G401.6 (cell line): ENCODE data around the gene NT5E.

Experiments used
- FAIRE-seq: peaks from 2 replicates; lab custom pipeline; 2012; peaks lifted over from hg19 to GRCh38; lab: Jason Lieb, UNC

The NT5E gene

DNA sequence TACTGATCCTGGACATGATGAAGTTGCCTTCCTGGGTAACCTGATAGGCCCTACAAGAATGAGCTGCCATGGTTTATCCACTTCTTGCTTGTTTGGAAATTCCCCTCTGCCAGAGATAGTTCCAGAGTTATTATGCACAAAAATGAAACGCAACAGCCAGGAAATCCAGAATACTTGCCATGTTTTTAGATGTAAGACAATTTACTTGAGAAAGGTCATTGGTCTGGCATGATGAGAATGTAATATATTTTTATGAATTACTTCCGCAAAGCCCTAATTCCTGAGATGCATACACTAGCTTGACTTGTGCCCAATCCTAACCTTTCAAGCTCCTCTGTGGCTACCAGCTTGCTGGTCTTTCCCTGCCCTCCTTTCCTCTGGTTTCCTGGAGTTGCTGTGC is 27.9 kb upstream of the NT5E start:
- FAIRE-seq, result no peak

DNA sequence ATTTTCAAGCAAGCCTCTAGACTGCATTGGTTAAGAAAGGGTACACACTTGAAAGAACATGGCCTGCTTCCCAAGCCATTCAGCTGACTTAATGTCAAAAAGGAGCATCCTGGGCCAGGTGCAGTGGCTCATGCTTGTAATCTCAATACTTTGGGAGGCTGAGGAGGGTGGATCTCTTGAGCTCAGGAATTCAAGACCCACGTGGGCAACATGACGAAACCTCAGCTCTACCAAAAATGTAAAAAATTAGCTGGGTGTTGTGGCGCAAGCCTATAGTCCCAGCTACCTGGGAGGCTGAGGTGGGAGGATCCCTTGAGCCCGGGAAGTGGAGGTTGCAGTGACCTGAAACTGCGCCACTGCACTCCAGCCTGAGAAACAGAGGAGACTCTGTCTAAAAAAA is 26.9 kb upstream of the NT5E start:
- FAIRE-seq, result no peak

DNA sequence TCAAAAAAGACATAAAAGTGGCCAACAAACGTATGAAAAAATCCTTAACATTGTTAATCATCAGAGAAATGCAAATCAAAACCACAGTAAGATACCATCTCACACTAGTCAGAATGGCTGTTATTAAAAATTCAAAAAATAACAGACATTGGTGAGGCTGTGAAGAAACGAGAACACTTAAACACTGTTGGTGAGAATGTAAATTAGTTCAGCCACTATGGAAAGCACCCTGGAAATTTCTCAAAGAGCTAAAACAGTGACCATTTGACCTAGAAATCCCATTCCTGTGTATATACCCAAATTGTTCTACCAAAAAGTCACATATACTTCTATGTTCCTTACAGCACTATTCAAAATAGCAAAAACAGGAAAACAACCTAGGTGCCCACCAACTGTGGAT is 24.9 kb upstream of the NT5E start:
- FAIRE-seq, result no peak

DNA sequence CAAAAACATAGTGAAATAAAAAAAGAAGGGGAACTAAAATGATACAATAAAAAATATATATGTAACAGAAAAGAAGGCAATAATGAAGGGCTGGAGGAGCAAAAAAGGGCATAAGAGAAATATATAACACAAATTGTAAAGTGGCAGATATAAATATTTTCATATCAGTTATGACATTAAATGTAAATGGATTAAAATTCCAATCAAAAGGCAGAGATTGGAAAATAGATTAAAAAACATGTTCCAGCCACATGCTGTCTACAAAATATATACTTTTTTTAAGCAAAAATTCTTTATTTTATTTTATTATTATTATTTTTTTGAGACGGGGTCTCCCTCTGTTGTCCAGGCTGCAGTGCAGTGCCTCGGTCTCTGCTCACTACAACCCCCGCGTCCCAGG is 23.9 kb upstream of the NT5E start:
- no peak for FAIRE-seq

DNA sequence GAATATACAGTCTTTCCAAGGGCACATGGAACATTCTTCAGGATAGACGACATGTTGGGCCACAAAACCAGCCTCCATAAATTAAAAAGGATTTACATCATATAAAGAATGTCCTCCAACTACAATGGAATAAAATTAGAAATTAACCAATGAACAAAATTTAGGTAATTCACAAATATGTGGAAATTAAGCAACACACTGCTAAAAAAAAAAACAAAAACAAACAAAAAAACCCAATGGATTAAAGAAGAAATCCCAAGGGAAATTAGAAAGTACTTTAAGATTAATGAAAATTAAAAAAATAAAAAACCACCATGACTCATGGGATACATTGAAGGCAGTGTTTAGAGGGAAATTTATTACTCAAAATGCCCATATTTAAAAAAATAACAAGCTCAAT is 21.4 kb upstream of the NT5E start:
- no peak for FAIRE-seq

DNA sequence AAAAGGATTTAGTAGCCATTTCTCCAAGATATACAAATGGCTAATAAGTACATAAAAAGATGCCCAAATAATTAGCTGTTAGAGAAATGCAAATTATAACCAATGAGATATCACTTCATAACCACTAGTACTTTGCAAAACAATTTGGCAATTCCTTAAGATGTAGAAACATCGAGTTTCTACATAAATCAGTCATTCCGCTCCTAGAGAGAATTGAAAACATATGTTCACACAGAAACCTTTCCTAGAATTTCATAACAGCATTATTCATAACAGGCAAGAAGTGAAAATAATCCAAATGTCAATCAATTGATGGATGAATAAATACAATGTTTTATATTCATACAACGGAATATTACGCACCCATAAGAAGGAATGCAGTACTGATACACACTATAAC is 20.5 kb upstream of the NT5E start:
- no peak for FAIRE-seq

DNA sequence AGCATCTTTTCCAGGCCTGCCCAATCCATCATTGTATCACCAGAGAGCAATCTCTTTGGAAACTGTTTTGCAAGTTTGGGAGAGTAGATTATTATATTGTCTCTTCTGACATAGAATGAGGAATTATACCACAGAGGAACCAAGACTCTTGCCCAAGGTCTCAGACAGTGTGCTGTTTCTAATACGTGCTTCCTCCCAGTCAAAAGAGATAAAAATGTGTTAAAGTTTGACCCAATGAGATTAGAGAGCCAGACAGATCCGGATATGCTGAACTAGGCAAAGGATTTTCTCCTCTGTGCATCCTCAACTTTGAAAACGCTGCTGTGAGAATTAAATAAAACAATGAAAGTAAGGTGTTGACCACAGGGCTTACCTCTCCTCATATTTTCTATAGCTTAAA is 18.6 kb upstream of the NT5E start:
- FAIRE-seq, result no peak

DNA sequence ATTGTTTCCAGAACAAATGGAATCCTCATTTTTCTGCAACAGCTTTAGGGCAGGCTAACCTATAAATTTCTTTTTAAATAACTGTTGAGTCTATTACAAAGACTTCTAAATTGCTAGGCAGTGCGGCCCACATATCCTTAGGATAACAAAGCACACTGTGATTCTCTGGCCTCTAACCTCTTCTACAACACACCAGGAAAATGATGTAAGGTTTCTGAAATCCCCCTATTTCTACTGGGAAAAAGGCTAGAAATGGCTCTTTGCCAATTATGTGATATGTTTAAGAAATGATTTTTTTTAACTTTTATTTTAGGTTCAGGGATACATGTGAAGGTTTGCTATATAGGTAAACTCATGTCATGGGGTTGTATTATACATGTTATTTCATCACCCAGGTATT is 17.3 kb upstream of the NT5E start:
- FAIRE-seq, result no peak

DNA sequence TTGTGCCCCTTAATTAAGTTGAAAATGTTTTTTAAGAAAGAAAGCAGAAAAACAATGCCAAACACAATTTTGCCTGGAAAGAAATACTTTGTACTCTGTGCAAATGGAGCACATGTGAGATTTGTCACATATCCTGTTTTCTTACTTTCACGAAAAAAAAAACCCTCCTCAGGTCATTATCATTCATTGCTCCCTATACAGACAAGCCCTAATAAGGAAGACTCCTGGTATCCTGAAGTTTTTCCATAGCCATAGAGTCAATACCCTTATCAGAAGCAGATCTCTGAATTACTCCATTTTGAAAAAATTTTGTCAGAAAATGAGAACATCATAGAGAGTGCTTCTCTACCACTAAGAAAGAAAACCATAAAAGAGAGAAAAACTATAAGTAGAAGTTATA is 14.0 kb upstream of the NT5E start:
- FAIRE-seq, result no peak

DNA sequence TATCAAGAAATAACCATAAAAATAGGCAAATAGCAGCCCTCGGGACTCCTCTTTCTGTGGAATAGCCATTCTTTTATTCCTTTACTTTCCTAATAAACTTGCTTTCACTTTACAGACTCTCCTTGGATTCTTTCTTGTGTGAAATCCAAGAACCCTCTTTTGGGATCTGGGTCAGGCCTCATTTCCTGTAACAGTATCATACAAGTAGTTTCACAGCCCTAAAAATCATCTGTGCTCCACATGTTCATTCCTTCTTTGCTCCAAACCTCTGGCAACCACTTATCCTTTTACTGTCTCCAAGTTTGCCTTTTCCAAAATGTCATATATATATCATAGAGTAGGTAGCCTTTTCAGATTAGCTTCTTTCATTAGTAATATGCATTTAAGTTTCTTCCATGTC is 13.5 kb upstream of the NT5E start:
- no peak for FAIRE-seq

DNA sequence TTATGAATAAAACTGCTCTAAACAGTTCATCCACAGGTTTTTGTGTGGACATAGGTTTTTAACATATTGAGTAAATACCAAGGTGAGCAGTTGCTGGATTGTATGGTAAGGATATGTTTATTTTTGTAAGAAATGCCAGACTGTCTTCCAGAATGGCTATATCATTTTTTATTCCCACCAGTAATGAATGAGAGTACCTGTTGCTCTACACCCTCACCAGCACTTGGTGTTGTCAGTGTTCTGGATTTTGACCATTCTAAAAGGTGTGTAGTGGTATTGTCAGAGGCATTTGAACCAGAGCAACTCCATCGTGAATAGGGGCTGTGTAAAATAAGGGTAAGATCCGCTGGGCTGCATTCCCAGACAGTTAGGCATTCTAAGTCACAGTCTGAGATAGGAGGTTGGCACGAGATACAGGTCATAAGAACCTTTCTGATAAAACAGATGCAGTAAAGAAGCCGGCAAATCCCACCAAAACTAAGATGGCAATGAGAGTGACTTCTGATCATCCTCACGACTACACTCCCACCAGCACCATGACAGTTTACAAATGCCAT is 12.9 kb upstream of the NT5E start:
- FAIRE-seq, result no peak

DNA sequence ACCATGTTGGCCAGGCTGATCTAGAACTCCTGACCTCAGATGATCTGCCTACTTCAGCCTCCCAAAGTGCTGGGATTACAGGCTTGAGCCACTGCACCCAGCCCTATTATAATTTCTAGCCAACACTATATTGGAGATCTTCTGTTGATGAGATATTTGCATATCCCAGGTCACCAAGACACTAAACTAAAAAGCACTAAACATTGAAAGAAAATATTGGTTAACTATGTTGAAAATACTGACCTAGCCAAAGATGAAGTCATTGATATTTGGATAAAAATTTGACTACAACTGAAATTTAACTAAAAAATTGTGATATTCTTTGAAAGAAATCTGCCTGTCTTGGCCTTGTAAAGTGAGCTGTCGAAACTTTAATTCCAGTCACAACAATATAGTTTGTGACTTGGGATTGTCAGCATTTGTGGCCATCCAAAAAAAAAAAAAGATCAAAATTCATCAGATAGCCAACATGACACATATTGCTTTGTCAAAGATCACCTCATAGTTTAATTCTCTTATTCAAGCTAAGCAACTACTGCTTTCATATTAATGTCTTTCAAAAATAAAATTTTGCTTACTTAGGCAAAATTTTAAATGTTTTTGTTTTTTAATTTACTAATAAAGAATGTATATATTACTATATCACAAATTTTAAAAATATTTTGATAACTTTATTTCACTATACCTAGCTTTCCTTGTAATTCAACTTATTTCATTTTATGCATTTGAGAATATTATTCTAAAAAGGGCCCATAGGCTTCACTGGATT is 6.3 kb upstream of the NT5E start:
- peak; percentile 44 for FAIRE-seq

DNA sequence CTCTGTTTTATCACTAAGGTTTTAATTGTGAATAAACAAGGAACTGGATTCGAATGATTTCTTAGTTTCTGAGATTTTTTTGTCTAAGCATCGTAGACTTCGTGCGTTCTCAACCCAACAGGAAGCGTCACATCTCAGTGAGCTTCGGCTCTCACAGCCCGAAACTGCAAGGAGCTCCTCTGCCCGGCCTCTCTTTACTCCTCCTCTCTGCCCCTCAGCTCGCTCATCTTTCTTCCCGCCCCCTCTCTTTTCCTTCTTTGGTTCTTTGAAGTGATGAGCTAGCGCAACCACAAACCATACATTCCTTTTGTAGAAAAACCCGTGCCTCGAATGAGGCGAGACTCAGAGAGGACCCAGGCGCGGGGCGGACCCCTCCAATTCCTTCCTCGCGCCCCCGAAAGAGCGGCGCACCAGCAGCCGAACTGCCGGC is 480 bp upstream of the NT5E start:
- FAIRE-seq, result no peak

DNA sequence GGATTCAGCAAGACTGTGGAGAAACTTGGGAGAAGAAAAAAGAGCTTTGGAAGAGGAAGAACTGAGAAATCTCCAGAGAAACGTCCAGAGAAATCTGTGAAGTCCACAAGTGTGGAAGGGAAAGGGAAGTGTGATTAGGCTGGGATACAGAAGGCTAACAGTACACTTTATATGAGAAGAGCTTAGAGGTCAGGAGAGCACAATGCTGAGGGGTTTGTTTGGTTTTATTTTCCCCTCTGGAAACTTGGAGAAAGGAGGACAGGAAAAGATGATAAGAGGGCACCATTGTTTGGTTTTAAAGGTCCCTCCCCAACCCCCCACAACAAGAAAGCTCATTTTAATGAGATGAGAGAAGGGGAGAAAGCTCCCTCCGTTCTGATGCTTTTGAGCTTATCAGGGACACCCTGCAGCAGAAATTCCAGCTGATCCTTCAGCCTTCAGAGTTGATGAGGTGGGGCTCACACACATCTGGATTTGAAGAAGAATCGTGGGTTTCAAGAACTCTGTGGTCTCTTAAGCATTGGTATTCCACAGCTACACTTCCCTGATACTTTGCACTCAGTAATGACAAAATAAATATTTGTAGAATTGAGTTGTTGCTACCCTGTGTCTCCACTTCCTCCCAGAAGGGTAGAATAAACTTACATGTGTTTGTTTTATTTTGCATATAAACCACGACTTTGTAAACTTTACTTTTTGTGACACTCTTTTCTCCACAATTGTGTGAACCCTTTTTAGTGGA is 1.9 kb downstream of the NT5E start:
- FAIRE-seq, result no peak

DNA sequence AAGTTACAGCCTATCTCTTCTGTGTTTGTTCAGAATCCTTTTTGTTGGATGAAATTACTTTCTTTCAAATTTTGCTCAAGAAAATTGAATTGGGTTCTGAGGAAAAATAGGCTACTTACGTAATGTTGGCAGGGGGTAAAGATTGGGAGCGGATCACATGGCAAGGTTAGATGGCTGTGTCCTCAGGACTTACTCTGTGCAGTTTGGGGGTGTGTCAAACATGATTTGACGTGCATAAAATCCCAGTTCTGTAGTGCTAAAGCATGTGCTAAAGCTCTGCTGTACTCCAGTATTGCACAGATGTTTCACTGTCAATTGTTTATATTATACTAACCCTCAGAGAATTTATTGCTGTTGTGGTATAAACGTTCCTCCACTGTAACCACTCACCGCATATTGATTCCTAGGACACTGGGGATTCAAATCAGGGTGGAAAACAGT is 2.6 kb downstream of the NT5E start:
- no peak for FAIRE-seq

DNA sequence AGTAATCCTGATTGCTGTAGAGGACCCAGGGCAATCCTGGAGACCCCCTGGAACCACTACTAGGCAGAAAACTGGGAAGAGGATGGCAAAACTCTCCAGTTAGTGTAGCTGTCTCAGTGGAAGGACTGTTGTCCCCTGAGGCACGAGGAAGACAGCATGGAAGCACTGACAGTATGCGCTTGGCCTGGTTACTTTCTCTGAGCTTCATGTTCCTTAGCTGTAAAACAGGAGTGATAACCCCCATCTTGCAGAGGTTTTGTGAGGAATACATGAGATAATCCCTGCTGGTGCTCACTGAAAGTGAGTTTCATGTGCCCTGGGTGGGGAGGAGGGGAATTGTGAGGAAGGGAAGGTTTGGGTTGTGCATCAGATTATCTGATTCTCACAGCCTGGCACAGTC is 3.2 kb downstream of the NT5E start:
- no peak for FAIRE-seq

DNA sequence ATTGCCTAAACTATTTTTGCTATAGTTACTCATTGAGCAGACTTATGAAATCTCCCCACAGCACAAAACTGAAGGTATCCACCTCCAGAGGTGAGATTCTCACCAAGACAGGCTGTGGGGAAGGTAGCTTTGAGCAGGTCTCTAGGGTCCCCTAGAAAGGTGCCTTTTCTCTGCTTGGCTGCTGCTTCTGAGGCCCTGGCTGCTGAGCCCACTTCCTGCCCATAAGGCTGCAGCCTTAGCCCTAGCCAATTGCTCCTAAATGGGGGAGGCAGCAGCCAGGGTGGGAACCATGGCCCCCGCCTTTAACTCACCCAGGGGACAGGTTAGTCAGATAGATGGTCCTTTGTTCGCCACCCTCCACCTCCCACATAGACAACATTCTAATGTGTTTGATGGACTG is 3.6 kb downstream of the NT5E start:
- no peak for FAIRE-seq

DNA sequence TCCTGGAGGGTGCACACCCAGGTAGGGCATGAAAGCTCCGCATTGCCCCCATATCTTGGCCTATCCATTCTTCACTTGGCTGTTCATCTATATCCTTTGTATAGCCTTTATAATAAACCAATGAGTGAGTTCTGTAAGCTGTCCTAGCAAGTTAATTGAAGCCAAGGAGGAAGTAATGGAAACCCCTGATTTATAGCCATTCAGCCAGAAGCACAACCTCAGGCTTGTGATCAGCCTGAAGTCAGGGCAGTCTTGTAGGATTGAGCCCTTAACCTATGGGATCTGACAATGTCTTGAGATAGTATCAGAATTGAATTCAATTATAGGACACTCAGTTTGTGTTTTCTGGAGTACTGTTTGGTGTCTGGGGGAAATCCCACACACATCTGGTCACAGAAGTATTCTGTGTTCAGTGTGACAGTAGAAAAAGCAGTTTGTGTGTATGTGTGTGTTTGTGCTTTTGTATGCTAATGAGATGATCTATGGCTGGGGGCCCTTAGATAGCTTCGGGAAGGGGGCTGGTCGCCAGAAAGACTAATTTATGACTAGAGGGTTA is 5.7 kb downstream of the NT5E start:
- no peak for FAIRE-seq

DNA sequence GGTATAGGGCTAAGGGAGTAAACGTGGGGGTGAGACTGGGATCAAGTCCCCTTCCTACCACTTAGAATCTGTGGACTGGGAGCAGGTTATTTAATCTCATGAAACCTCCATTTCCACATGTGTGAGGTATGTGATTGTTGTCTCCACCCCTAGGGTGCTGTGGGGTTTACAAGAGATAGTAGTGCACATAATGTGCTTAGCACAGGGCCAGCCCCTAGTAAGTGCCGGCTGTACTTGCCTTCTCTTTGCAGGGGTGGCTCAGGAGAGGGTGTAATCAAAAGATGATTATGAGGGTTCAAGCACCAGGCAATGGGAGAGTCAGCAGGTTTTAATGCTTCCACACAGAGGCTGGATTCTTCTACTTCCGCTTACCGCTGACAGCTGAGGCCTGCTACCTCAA is 6.9 kb downstream of the NT5E start:
- FAIRE-seq, result no peak

DNA sequence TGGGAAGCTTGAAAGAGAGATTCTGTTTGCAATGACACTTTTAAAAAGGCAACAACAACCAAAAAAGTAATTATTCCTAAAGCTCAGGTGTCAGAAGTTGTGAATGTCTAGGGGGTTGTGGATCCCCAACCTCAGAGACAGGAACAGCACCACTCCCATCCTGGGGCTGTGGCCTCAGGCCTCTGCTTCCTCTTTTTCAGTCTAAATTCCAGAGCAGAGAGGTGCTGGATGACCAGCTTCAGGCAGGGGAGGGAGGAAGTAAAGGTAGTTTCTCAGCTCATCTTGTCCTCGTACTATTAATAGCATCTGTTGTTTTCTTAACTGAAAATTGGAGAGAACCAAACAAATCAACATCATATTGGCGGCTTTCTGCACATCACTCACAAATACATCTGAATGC is 8.3 kb downstream of the NT5E start:
- FAIRE-seq, result no peak

DNA sequence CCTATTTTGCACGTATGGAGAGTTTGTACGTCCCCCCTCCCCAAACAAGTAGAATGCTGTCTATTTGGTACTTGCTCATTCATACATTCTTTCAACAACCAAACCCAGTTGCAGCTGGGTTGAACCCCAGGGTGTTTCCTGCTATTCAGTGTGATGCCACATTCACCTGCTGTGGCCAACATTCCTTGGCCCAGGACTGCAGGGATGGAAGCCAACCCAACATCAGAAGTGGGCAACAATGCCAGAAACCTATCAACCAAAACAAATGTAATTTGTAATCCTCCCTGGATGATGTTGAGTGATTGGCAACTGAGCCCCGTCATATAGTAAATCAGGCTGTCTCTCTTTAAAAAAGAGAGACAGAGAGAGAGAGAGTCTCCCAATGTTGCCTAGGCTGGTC is 8.9 kb downstream of the NT5E start:
- FAIRE-seq, result no peak

DNA sequence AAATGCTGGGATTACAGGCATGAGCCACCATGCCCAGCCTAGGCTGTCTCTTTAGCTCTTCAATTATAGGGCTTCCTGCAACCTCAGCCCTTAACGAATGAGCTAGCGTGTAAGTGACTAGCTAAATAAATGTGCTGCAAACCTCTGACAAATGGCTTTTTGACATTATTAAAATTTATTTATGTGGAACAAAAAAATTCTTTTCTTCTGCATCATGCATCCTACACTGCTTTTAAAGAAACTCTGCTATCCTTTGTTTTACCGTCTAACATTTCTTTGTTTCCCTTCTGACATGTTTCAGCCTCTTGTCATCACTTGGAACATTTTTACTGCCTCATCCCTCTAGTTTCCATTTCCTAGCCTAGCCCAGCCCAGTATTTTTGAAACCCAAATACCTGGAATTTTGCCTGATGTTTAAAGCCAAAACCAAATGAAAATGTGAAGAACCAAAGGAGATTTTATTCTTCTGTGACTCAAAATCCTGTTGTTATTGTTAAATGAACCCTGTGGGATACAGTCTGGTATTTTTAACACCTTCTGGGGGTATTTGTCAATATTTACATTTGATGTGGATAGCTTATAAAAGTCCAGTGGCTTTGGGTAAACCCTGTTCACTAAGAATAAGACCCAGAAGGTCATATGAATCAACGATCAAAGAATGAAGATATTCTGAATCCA is 9.5 kb downstream of the NT5E start:
- FAIRE-seq, result no peak
